GM21576 (cell line): ENCODE results near the gene KAT5.
A peak's percentile ranks its signal among the peaks of the same experiment; 100 is the strongest.
"Not testable (repeated sequence)": the region's sequence is repeated elsewhere in the genome, so short reads cannot be mapped to it uniquely, and the experiment has no call there.

Source experiments
- ATAC-seq: cut with Tn5 transposase; IDR thresholded peaks from one replicate; pipeline ENCODE4 v1.9.1; 2021; ENCODE audit warnings: mild to moderate bottlenecking, moderate library complexity; ENCODE audit not compliant: unreplicated experiment

The KAT5 gene

DNA sequence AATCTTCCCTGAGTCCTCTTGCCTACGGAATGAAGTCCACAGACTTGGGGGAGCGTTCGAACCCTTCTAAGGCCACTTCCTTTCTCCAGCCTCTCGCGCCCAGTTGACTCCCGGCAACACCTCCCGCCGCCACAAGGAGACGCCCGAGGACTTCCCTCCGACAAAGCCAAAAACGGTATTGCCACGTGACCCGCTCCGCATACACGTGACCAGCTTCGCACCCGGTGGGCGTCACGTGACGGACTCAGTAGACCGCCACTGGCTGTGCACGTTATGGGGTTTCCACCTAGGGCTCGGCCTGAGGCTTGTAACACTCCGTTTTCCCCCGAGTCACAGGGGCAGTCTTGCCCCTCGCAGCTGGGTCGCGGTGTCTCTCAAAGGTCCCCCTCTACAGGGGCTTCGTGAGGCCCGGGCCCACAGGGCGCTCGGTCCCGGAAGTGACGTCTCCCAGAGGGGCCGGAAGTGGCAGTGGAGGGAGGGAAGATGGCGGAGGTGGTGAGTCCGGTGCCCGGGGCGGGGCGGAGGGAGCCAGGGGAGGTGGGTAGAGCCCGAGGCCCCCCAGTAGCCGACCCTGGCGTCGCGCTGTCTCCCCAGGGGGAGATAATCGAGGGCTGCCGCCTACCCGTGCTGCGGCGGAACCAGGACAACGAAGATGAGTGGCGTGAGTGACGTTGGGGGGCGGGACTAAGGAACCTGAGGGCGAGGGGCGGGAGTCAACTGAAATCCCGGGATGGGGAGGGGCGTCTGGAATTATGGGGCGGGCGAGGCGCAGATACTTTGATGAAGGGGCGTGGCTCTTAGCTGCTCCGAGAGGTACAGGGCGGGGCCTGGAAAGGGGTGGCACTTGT is at the start of gene KAT5:
Gene KAT5, plus strand, starts transcription at position 468 of the 848 bp plus-strand sequence. Its CDS starts 16 bp downstream, at position 484.
- peak; percentile 69 for ATAC-seq

DNA sequence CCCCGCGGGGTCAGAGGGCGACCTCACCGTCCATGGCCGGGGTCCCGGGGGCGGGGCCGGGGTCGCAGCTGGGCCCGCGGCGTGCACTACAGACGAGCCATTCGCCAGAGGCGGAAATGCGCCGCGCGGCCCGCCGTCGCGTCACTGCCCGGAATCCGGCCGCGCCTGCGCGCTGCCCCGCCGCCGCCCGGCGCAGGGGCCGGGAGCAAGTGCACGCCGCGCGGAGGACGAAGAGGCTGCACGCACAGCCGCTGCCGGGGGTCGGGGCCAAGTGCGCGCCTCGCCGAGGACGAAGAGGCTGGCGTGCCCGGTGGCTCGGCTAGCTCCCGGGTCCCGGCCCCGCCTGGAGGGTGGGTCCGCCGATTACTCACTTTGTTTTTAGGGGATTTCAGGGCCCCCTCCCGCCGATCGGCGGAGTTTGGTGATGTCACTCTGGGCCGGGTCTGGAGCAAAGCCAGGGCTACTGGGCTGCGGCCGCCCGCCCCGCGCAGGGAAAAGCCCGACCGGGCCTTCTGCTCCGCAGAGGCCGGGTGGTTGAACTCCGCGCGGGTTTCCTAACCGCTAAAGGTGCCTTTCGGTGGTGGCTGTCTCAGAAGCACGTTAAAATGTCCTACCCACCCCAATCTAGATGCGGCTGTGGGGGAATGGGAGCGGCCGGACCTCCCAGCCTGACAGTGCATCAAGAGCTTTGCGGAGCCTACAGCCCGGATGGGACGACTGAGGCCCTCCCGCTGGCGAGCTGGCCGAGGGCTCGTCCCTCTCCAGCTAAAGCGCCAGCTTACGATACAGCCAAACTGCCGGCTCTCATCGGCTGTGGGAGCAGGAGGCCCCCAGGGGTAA is 49.0 kb upstream of the KAT5 start, which contains the start of gene RELA:
Gene RELA, minus strand, starts transcription at position 118 of the 840 bp plus-strand sequence. Its CDS starts 84 bp downstream, at position 34.
- ATAC-seq: peak; percentile 79

DNA sequence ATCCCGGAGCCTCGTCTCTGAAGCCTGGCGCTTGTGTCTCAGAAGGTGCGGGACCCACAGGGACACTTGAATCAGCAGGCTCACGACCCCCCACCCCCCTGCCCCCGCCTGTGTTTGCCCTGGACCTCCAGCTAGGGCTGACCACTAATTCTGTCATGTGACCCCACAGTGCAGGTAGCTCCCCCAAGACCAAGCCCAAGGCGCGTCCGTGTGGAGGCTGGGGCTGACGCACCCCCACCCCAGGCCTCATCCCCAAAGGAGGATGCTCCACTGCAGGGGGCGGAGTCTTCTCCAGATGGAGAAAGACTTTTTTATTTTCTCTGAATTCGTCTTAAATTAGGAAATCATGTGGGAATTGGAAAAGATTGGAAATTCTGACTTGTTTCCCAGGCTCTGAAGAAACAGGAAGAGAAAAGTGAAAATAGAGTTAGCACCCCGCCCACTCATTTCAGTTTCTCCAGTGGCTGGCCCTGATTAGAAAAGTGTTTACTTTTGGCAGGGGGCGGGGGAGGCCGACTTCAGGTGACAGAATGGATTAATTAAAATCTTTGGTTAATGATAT is 48.3 kb upstream of the KAT5 start:
- ATAC-seq: no peak

DNA sequence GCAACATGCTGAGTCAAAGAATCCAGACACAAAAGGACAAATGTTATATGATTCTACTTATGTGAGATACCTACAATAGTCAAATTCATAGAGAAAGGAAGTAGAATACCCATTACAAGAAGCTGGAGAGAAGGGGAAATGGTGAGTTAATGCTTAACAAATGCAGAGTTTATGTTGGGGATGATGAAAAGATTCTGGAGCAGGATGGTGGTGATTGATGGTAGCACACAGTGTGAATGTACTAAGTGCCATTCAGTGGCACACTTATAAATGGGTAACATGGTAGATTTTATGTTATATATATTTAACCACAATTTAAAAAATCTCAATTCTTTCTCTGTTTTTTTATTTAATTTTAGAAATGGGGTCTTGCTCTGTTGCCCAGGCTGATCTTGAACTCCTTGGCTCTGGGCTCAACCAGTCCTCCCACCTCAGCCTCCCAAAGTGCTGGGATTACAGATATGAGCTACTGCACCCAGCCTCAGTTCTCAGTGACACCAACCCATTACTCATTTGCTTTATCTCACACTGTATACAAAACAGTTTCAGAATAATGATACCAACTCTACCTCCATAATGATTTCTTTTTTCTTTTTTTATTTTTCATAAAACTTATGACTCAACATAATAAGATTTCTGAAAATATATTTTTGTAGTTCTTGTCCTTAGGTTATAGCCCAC is 39.7 kb upstream of the KAT5 start:
- ATAC-seq: no peak

DNA sequence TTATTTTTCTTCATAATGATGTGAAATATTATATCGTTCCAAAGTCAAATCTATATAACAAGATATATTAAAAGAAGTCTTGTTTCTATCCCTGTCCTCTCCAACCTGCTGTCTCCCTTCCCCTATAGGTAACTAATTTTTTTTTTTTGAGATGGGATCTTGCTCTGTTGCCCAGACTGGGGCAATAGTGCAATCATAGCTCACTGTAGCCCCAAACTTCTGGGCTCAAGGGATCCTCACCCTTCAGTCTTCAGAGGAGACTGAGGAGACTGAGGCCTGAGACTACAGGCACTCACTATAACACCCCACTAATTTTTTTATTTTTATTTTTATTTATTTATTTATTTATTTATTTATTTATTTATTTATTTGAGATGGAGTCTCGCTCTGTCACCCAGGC is 39.1 kb upstream of the KAT5 start:
- ATAC-seq: no peak

DNA sequence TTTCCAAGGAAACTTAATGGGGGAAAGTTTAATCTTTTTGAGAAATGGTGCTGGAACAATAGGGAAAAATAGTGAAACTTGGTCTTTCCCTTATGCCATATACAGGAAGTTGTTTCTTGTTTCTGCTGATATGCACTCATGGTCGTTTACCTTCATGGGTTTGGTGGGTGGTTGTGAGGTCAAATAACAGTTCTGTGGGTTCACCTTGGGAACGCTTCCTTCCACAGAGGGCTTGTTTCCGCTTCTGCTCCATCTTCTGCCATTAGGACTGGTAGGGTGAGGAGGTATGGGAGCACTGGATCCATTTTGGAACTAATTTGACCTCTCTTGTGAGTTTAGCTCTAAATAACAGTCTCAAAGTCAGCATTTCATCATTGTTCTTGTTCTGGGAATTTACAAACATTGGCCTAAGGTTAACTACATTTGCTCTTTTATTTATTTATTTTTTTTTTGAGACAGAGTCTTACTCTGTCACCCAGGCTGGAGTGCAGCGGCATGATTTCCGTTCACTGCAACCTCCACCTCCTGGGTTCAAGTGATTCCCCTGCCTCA is 31.8 kb upstream of the KAT5 start:
- ATAC-seq: no peak

DNA sequence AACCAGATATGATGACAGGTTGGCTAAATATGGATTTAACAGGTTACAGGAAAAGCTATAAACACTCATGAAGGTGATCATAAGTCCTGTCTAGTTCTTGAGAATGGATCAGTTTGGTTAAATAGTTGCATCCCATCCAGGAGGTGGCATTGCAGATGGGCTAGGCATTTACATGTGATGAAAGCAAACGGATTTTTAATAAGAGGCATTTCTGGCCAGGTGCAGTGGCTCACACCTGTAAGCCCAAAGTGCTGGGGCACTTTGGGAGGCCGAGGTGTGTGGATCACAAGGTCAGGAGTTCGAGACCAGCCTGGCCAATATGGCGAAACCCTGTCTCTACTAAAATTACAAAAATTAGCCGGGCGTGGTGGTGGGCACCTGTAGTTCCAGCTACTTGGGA is 28.6 kb upstream of the KAT5 start:
- ATAC-seq: not testable (repeated sequence)

DNA sequence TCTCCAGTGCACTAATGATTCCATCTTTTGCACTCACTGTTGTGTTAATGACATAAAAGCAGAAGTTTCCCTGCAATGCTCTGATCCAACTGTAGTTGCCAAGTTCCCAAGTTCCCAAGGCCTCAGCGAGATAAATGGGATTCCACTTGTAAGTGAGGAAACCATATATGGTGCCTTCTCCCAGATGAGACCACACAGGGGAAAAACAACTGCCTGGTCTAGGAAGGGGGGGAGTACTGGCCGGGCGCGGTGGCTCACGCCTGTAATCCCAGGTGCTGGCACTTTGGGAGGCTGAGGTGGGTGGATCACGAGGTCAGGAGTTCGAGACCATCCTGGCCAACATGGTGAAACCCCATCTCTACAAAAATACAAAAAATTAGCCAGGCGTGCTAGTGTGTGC is 26.1 kb upstream of the KAT5 start:
- ATAC-seq: no peak

DNA sequence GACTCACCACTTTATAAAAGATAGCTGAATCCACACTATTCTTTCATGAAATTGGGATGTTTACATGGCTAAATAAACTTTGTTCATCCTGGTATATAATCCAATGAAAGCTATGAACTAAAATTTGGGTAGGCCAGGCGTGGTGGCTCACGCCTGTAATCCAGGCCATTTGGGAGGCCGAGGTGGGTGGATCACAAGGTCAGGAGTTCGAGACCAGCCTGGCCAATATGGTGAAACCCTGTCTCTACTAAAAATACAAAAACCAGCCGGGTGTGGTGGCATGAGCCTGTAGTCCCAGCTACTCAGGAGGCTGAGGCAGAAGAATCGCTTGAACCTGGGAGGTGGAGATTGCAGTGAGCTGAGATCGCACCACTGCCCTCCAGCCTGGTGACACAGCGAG is 20.2 kb upstream of the KAT5 start:
- ATAC-seq: not testable (repeated sequence)

DNA sequence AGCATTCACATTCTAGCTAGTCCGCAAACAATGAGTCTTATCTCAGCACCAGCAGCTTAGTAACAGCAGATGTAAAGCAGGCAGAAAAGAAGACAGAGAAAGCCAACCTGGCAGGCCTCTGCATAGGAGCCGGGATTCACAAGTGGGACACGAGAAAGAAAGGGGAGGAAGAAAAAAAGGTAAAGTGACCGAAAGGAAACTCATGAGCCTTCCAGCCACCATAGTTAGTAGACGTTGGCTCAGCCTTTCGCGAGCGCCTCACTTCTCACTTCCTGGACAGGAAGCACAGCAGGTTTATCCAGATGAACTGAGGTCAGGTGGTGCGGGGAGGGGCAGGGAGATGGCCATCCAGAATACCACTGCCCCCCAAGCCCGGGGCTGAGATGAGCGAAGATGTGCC is 19.7 kb upstream of the KAT5 start:
- ATAC-seq: no peak

DNA sequence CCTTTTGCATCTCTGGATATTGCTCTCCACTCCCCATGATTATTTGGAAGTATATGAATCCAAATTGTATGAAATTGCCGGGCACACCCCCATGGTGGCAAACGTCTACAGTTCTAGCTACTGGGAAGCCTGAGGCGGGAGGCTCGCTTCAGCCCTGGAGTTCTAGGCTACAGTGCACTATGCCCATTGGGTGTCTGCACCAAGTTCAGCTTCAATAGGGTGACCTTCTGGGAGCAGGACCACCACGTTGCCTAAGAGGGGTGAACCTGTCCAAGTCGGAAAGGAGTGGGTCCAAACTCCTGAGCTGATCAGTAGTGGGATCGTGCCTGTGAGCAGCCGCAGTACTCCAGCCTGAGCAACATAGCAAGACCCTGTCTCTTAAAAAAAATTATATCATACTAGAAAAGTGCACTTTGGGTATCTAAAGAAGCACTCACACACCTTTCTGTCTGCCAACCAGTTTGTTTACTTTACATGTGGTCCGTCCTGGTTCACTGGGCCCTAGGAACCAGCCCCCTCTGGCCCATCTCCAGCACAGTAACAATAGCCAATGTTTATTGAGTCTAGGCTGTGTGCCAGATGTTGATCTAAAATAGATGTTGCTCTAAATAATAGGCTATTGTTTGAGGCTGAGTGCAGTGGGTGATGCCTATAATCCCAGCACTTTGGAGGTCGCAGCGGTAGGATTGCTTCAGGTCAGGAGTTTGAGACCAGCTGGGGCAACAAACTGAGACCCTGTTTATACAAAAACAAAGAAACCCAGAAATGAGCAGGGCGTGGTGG is 16.4 kb upstream of the KAT5 start:
- ATAC-seq: no peak

DNA sequence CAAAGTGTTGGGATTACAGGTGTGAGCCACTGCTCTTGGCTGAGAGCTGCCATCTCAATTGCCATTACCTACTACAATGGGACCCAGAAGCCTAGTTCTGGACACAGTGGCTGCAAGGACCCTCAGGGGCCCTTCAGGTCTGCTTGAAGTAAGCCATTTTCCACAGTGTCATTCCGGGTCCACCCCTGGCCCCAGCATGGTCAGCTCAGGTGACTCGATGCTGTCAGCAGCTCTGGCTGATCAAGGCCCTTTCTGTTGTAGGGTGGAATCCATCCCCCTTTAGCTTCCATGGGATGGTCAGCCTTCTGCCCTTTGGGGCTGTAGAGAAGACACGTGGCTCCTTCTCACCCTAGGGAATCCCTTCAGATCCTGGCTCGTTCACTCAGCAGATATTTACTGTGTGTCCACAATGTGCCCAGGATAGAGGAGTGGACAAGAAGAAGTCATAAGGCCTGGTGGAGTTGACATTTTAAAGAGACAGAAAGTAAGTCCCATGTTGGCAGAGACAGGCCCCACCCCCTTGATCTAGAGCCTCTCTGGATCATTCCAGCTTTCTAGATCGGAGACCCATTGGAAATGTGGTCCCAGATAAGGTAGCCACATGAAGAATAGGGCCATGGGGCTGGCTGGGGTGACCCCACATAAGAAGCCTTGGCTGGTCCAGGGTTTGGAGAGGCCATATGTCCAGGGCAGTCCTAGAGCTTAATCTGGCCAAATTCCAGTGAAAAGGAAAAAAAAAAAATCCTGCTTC is 15.1 kb upstream of the KAT5 start:
- no peak for ATAC-seq

DNA sequence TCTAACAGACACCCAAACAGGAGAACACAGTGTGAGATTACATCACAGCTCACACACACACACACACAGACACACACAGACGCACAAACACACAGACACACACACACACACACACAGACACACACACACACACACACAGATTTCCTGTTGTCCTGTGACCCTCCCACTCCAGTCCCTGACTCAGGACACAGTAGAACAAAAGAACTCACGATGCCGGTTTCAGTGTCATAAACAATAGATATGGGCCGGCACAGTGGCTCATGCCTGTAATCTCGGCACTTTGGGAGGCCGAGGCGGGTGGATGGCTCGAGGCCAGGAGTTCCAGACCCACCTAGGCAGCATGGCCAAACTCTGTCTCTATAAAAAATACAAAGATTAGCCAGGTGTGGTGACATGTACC is 13.8 kb upstream of the KAT5 start:
- no peak for ATAC-seq

DNA sequence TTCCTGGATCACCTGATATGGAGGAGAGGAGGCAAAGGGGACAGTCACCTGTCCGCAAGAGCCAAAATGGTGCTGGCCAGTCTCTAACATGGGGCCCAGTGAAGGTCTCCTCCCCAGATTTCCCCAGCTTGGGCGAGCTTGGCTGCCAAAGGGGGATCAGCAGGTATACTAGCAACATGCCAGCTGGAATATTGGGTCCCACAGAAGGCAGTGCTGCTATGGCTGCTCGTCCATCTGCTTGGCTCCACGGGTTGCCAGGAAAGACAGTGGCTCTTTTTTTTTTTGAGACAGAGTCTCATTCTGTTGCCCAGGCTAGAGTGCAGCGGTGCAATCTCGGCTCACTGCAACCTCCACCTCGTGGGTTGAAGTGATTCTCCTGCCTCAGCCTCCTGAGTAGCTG is 12.7 kb upstream of the KAT5 start:
- no peak for ATAC-seq

DNA sequence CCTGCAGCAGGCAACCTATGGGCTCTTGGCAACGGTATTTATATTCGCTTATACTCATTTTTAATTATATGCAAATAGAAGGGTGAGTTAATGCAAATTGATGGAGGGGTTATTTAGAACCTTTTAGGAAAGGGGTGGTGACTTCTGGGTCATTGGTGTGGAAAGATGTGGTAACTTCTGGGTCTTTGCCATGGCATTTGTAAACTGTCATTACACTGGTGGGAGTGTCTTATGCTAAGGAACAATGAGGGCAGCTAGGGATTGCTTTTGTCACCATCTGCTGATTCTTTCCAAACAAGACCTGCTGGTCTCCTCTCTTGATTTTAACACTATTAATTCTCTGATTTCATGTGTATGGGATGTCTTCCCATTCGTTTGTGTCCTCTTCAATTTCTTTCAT is 11.7 kb upstream of the KAT5 start:
- ATAC-seq: no peak

DNA sequence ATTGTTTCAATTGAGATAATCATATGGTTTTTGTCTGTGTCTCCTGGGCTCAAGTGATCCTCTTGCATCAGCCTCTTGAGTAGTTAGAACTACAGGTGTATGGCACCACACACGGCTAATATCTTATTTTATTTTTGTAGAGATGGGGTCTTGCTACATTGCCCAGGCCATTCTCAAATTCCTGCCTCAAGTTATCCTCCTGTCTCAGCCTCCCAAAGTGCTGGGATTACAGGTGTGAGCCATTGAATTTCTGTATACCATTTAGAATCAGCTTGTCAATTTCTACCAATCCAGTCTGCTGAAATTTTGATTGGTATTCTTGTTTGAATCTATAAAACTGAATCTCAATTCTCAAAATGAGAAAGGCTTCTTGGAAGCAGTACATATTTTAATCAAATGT is 10.4 kb upstream of the KAT5 start:
- no peak for ATAC-seq

DNA sequence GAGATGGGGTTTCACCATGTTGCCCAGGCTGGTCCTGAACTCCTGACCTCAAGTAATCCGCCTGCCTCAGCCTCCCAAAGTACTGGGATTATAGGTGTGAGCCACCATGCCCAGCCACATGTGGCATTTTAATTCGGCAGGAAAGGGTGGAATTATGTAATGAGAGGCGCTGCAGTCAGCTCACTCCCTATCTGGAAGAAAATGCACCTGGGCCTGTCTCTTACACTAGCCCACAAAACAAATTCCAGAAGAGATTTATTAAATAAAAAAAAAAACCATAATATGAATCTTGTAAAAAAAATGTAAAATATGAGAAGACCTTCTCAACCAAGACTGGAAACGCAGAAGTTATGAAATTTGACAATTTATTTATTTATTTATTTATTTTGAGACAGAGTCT is 8.2 kb upstream of the KAT5 start:
- no peak for ATAC-seq

DNA sequence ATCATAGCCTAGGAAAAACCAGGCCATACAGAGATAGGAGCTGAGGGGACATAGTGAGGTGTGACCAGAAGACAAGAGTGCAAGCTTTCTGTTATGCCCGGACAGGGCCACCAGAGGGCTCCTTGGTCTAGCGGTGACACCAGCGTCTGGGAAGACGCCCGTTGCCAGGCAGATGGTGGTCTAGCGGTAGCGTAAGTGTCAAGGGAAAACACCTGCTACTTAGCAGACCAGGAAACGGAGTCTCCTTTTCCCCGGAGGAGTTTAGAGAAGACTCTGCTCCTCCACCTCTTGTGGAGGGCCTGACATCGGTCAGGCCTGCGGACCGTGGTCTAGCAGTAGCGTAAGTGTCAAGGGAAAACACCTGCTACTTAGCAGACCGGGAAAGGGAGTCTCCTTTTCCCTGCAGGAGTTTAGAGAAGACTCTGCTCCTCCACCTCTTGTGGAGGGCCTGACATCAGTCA is 5.7 kb upstream of the KAT5 start:
- ATAC-seq: not testable (repeated sequence)

DNA sequence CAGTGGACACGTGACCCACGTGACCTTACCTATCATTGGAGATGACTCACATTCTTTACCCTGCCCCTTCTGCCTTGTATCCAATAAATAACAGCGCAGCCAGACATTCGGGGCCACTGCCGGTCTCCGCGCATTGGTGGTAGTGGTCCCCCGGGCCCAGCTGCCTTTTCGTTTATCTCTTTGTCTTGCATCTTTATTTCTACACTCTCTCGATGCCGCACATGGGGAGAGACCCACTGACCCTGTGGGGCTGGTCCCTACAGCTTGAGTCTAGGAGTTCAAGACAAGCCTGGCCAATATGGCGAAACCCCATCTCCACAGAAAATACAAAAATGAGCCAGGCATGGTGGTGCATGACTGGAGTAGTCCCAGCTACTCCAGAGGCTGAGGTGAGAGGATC is 5.0 kb upstream of the KAT5 start:
- not testable (repeated sequence) for ATAC-seq
